ENCODE measurements around the gene ZNF630.
"Not testable (repeated sequence)": the region's sequence is repeated elsewhere in the genome, so short reads cannot be mapped to it uniquely, and the experiment has no call there.

ZNF630 gene

GRCh38 chrX:48028091-48028490, 43.3 kb downstream of the ZNF630 start:
- DNase-seq = no peak

DNA sequence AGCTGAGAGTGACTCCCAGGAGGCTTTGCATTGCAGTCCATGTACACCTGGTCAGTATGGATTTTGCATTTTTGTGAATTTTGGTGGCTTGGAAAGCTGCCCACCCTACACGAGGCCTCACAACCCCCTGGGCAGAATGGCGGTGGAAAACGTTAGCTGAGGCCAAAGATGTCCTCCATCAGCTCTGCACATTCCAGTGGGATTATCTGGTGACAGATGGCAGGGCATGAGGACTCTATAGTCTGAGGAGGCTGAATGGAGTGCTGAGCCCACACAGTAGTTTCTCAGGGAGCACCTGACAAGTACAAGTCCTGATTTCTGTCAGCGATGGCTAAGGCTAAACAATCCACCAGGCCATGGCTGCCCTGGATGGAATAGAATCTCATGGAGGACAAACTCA, 43.9 kb downstream of the ZNF630 start:
- not testable (repeated sequence) for DNase-seq

- DNase-seq = peak; percentile 55
Measured at GRCh38 chrX:48025561-48025960, 45.9 kb downstream of the ZNF630 start.

GRCh38 chrX:48022738-48023137, 48.7 kb downstream of the ZNF630 start:
- DNase-seq = no peak

DNA sequence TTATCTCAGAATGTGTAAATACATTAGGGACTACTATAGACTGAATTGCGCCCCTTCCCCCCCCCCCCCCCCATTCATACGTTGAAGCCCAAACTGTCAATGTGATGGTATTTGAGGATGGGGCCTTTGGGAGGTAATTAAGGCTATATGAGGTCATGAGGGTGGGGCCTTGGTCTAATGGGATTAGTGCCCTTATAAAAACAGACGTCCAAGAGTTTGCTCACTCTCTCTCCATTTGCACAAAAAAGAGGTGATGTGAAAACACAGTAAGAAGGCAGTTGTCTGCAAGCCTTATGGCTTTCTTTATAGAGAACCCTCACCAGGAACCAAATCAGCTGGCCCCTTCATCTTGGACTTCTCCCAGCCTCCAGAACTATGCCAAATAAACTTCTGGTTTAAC, 49.3 kb downstream of the ZNF630 start:
- DNase-seq = no peak

DNA sequence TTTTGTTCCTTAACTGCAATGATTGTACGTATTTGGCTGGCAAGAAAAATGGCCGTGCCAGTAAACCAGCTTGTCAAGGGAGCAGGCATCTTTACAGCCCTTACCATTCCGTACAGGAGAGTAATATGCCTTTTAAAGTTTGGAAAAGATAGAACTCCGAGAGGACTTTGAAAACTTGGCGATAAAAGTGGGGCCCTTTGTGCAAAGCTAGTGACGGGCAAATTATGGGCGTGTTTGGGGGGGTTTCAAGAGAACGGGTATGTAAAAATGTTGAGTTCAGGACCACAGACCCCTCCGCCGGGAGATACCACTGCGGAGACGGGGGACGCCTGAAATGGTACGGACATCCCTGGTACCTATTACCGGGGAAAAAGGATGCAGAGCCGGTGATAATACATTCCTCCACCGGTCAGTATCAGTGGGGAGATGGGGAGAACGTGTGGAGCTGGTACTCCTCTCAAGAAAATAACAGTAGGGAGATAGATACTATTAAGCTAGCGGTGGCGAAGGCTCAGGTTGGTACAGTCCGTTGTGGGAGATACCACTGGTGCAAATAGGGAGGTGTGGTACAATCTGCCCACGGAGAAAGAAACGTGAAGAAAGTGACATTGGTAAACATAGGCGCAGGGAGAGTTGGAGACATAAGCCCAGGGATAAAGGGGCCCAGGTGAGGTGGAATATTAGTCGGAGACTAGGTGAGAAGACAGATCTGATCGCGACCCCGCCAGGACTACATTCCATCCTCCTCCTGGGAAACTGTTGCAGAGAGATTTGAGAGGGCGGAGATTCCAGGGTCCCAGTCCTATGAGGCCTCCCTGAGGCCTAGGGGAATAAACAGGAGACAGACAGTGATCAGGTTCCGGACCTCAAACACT, 50.2 kb downstream of the ZNF630 start:
- DNase-seq = peak; percentile 79

GRCh38 chrX:48020472-48020871, 51.0 kb downstream of the ZNF630 start:
- peak; percentile 29 for DNase-seq

DNA sequence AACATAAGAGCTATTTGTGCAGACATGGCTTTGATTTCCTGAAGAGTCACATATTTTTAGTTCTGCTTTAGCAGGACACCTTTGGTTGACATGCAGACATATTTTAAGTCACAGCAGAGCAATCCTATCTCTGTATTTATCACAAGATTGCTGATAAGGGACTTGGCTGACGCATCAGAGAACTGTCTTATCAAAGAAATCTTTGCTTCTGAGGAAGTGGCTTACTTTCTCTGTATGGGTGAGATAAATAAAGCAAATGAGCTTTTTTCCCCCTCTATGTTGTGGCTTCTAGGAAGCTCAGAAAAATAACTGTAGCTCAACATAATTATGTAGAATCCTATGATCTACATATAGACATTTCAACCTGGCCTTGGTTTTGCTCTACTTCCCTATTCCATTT, 51.5 kb downstream of the ZNF630 start:
- DNase-seq = not testable (repeated sequence)

GRCh38 chrX:48016583-48017310, 54.7 kb downstream of the ZNF630 start:
- not testable (repeated sequence) for DNase-seq

DNA sequence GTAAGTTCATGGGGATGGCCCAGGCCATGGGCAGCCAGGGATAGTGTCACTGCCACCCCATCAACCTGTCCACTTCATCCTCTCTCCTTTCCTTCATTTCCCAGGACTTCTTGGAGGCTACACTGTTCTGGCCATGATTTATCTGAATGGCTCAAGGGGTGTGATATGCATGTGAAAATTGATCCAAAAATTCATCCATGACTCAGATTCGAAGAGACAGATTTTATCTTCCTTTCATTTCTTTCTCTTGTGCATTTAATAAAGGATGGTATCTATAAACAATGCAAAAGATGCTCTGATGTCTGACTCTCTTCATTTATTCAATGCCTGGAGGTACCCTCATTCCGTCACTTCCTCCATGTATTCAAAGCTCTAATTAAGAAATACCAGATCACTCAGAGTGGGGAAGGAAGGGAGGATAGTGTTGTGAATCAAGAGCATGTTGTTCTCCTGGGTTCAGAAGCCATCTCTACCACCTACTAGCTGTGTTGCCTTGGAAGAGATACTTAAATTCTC, 61.9 kb downstream of the ZNF630 start:
- DNase-seq = not testable (repeated sequence)

Measured in CD4-positive, alpha-beta T cell treated with Interleukin-4 for 4 hours (primary cell).